Measurements from ENCODE around the gene HIBCH. TPM values are rescaled to one million over a fixed set of nuclear protein-coding genes. Genes with fewer than 3 reads are reported as not detected.

The HIBCH gene
- total and polyA plus RNA-seq, 9 of the 15 experiments (the other 6 are each of a cell fraction or from before 2014, with no cell fraction given), result 17.0 to 65.4 (median 28.3) TPM

GRCh38 chr2:190277234-190278112 lies 42.2 kb downstream of the HIBCH start (continued):
- TF ChIP-seq, protein P1, sequence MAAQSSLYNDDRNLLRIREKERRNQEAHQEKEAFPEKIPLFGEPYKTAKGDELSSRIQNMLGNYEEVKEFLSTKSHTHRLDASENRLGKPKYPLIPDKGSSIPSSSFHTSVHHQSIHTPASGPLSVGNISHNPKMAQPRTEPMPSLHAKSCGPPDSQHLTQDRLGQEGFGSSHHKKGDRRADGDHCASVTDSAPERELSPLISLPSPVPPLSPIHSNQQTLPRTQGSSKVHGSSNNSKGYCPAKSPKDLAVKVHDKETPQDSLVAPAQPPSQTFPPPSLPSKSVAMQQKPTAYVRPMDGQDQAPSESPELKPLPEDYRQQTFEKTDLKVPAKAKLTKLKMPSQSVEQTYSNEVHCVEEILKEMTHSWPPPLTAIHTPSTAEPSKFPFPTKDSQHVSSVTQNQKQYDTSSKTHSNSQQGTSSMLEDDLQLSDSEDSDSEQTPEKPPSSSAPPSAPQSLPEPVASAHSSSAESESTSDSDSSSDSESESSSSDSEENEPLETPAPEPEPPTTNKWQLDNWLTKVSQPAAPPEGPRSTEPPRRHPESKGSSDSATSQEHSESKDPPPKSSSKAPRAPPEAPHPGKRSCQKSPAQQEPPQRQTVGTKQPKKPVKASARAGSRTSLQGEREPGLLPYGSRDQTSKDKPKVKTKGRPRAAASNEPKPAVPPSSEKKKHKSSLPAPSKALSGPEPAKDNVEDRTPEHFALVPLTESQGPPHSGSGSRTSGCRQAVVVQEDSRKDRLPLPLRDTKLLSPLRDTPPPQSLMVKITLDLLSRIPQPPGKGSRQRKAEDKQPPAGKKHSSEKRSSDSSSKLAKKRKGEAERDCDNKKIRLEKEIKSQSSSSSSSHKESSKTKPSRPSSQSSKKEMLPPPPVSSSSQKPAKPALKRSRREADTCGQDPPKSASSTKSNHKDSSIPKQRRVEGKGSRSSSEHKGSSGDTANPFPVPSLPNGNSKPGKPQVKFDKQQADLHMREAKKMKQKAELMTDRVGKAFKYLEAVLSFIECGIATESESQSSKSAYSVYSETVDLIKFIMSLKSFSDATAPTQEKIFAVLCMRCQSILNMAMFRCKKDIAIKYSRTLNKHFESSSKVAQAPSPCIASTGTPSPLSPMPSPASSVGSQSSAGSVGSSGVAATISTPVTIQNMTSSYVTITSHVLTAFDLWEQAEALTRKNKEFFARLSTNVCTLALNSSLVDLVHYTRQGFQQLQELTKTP (IDR thresholded peaks at IDR 0.05; ENCODE audit: low read depth in 1 of 2, partially characterized antibody in 2 of 2), result no peak
- no peak for TF ChIP-seq BCLAF1 (IDR thresholded peaks at IDR 0.05; ENCODE audit: borderline replicate concordance in 1 of 2, control insufficient read depth in 1 of 2, low read depth in 2 of 2, low read length in 1 of 2)
- TF ChIP-seq POLR2G (IDR thresholded peaks at IDR 0.05; ENCODE audit: low read depth, low read length), result no peak
- no peak for TF ChIP-seq GTF2A2 (tag; IDR thresholded peaks at IDR 0.05)
- TF ChIP-seq ELF1 (tag; IDR thresholded peaks at IDR 0.05), result no peak
- no peak for TF ChIP-seq ZNF133 (CRISPR knock-in tag; IDR thresholded peaks at IDR 0.05)
- no peak for TF ChIP-seq ZNF174 (CRISPR knock-in tag; IDR thresholded peaks at IDR 0.05)
- no peak for TF ChIP-seq ESRRA (IDR thresholded peaks at IDR 0.05; ENCODE audit: borderline replicate concordance, low read depth)
- TF ChIP-seq, protein P2, sequence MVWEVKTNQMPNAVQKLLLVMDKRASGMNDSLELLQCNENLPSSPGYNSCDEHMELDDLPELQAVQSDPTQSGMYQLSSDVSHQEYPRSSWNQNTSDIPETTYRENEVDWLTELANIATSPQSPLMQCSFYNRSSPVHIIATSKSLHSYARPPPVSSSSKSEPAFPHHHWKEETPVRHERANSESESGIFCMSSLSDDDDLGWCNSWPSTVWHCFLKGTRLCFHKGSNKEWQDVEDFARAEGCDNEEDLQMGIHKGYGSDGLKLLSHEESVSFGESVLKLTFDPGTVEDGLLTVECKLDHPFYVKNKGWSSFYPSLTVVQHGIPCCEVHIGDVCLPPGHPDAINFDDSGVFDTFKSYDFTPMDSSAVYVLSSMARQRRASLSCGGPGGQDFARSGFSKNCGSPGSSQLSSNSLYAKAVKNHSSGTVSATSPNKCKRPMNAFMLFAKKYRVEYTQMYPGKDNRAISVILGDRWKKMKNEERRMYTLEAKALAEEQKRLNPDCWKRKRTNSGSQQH (CRISPR knock-in tag; IDR thresholded peaks at IDR 0.05), result no peak
- TF ChIP-seq, protein P3, sequence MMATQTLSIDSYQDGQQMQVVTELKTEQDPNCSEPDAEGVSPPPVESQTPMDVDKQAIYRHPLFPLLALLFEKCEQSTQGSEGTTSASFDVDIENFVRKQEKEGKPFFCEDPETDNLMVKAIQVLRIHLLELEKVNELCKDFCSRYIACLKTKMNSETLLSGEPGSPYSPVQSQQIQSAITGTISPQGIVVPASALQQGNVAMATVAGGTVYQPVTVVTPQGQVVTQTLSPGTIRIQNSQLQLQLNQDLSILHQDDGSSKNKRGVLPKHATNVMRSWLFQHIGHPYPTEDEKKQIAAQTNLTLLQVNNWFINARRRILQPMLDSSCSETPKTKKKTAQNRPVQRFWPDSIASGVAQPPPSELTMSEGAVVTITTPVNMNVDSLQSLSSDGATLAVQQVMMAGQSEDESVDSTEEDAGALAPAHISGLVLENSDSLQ (IDR thresholded peaks at IDR 0.05), result 0 out of 2 replicates have a peak, but pooled peaks have one; percentile 8
- TF ChIP-seq ZNF644 (tag; IDR thresholded peaks at IDR 0.05; ENCODE audit: low read depth), result no peak
- no peak for TF ChIP-seq TFAM (CRISPR knock-in tag; conservative IDR thresholded peaks at IDR 0.05)
- TF ChIP-seq JUN (IDR thresholded peaks at IDR 0.05; ENCODE audit: borderline replicate concordance, low read depth, low read length), result no peak
- TF ChIP-seq JUN (CRISPR knock-in tag; IDR thresholded peaks at IDR 0.05; ENCODE audit: borderline replicate concordance), result no peak
- TF ChIP-seq MCM3 (IDR thresholded peaks at IDR 0.05), result no peak

Data from K562 (cell line).